ENCODE data around the gene CLMN. TPM values are rescaled to one million over a fixed set of nuclear protein-coding genes. Genes with fewer than 3 reads are reported as not detected.
"Not testable (repeated sequence)": the region's sequence is repeated elsewhere in the genome, so short reads cannot be mapped to it uniquely, and the experiment has no call there.

Gene CLMN
- total RNA-seq, 1 donor from 2014 or later = 3.9 TPM

DNA sequence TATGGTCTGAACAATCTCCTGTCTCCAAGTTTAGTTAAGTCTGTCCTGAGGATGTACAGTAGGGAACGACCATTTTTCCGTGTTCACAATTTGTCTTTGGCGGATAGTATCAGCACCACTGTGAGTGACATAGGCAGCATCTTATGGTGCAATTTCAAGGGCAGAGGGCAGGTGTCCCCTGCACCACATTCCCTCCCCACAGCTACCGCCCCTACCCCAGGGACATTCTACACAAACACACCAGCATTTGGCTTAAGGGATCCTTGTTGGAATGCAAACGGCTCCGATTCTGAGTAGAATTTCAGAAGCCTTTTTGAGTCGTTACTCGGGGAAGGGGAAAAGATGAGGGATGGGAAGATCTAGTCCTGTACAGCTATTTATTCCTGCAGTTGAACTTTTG lies 137.3 kb downstream of the CLMN start:
- DNase-seq (ENCODE audit: low read depth) (no peak), FAIRE-seq (no peak)
- TF ChIP-seq, protein P1, sequence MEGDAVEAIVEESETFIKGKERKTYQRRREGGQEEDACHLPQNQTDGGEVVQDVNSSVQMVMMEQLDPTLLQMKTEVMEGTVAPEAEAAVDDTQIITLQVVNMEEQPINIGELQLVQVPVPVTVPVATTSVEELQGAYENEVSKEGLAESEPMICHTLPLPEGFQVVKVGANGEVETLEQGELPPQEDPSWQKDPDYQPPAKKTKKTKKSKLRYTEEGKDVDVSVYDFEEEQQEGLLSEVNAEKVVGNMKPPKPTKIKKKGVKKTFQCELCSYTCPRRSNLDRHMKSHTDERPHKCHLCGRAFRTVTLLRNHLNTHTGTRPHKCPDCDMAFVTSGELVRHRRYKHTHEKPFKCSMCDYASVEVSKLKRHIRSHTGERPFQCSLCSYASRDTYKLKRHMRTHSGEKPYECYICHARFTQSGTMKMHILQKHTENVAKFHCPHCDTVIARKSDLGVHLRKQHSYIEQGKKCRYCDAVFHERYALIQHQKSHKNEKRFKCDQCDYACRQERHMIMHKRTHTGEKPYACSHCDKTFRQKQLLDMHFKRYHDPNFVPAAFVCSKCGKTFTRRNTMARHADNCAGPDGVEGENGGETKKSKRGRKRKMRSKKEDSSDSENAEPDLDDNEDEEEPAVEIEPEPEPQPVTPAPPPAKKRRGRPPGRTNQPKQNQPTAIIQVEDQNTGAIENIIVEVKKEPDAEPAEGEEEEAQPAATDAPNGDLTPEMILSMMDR (IDR thresholded peaks at IDR 0.05; ENCODE audit: insufficient read depth, low read length, severe bottlenecking) = no peak
- no peak overlapping the region for H3K4me3 ChIP-seq (ENCODE audit: low read depth, low read length)
- no peaks in the 10 kb centered on the region for H3K36me3 ChIP-seq (ENCODE audit: control insufficient read depth, insufficient read depth, low read length)
- no peaks in the 10 kb centered on the region for H3K27me3 ChIP-seq (ENCODE audit: control insufficient read depth, insufficient read depth, low read length)

DNA sequence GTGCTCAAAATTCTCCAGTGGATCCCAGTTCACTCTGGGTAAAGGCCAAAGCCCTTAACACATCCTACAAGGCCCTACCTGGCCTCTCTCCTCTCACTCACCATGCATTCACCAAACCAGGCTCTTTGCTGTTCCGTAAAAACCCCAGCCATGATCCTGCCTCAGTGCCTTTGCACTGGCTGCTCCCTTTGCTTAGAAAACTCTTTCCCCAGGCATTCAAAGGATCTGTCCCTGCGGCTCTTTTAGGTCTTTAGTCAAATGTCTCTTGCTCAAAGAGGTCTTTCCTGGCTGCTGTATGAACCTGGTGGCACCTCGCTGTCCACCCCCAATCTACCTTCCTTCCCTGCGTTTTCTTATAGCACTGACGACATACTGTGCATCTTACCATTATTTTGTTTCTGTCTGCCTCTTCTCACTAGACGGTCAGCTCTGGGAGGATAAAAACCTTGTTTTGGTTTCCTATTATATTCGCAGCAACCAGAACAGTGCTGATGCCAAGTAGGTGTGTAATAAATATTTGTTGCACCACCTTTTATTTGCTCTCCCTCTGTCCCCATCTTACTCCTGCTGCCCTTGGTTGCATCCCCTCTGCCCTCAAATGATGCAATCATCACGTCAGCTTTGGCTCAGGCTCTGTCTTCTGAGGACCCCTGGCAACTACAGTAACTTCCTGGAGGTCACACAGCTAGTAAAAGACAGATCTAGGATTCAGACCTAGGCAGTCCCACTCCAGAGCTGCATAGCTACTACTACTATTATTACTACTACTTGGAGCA lies 138.6 kb downstream of the CLMN start:
- no peak for DNase-seq (ENCODE audit: low read depth)
- Histone ChIP-seq H3K27me3 (ENCODE audit: control insufficient read depth, insufficient read depth, low read length) (no peaks in the 10 kb centered on the region), H3K4me3 (ENCODE audit: low read depth, low read length) (no peak overlapping the region), H3K36me3 (ENCODE audit: control insufficient read depth, insufficient read depth, low read length) (no peaks in the 10 kb centered on the region)
- no peak for FAIRE-seq
- TF ChIP-seq, protein P1 (IDR thresholded peaks at IDR 0.05; ENCODE audit: insufficient read depth, low read length, severe bottlenecking) = no peak

DNA sequence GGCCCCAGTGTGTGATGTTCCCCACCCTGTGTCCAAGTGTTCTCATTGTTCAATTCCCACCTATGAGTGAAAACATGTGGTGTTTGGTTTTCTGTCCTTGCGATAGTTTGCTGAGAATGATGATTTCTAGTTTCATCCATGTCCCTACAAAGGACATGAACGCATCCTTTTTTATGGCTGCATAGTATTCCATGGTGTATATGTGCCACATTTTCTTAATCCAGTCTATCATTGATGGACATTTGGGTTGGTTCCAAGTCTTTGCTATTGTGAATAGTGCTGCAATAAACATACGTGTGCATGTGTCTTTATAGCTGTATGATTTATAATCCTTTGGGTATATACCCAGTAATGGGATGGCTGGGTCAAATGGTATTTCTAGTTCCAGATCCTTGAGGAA lies 144.0 kb downstream of the CLMN start:
- not testable (repeated sequence) for H3K36me3 ChIP-seq (ENCODE audit: control insufficient read depth, insufficient read depth, low read length); DNase-seq (ENCODE audit: low read depth); H3K4me3 ChIP-seq (ENCODE audit: low read depth, low read length); FAIRE-seq; H3K27me3 ChIP-seq (ENCODE audit: control insufficient read depth, insufficient read depth, low read length)

DNA sequence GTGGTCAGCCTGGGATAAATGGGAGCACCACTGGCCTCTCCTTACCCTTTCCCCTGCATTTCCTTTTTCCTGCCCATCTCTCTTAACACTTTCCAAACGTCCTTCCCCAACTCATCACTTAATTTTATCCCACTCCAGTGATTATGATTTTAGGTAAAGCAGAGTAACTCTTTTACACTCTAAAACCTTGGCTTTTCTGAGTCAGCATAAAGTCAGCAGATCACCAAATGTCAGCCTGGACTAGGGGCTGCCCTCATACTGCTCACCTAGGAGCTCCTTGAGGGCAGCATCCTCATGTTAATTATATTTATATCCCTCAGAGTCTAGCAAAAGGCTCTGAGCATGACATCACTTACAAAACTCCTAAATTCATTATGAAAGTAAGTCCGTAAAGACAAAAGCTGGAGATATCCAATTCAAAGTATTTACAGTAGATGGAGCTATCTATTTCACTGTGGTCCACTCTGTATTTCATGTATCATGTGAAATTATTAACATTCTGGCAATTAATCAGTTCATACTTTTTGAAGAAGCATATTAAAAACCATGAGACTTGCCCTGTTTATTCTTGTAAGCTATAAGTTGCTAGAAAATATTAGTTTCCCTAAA lies 145.4 kb downstream of the CLMN start:
- H3K27me3 ChIP-seq (ENCODE audit: control insufficient read depth, insufficient read depth, low read length) = no peaks in the 10 kb centered on the region
- TF ChIP-seq, protein P1 (IDR thresholded peaks at IDR 0.05; ENCODE audit: insufficient read depth, low read length, severe bottlenecking) = no peak
- H3K4me3 ChIP-seq (ENCODE audit: low read depth, low read length) = no peak overlapping the region
- FAIRE-seq (no peak), DNase-seq (ENCODE audit: low read depth) (no peak)
- no peaks in the 10 kb centered on the region for H3K36me3 ChIP-seq (ENCODE audit: control insufficient read depth, insufficient read depth, low read length)

DNA sequence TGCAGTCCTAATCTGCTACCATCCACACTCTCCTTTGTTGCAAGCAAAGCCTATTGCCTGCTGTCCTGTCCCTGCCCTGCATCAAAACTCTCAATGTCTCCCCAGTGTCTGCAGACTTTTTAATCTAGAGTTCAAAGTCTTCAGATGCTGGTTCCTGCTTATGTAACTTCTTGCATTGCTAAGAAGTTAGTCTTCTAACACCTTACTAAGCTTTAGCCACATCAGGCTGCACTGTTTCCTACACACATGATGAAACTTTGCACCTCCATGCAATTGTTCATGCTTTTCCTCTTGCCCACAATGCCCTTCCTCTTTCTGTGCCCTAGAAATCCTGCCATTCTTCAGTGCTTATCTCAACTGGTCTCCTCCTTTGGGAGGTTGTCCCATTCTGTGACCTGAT lies 146.2 kb downstream of the CLMN start:
- TF ChIP-seq, protein P1 (IDR thresholded peaks at IDR 0.05; ENCODE audit: insufficient read depth, low read length, severe bottlenecking) = no peak
- DNase-seq (ENCODE audit: low read depth) (no peak), FAIRE-seq (no peak)
- no peaks in the 10 kb centered on the region for H3K27me3 ChIP-seq (ENCODE audit: control insufficient read depth, insufficient read depth, low read length)
- H3K4me3 ChIP-seq (ENCODE audit: low read depth, low read length) = no peak overlapping the region
- H3K36me3 ChIP-seq (ENCODE audit: control insufficient read depth, insufficient read depth, low read length) = no peaks in the 10 kb centered on the region

DNA sequence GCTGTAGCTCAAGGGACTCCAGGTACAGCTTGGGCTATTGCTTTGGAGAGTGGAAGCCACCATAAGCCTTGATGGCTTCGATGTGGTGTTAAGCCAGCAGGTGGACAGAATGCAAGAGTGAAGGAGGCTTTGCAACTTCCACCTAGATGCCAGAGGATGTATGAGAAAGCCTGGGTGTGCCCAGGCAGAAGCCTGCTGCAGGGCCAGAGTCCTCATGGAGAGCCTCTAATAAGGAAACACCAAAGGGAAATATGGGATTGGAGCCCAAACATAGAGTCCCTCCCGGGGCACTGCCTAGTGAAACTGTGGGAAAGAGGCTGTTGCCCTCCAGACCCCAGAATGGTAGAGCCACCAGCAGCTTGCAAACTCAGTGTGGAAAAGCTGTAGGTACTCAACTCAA lies 152.5 kb downstream of the CLMN start:
- no peak for FAIRE-seq
- no peak for DNase-seq (ENCODE audit: low read depth)
- TF ChIP-seq, protein P1 (IDR thresholded peaks at IDR 0.05; ENCODE audit: insufficient read depth, low read length, severe bottlenecking) = no peak
- Histone ChIP-seq H3K27me3 (ENCODE audit: control insufficient read depth, insufficient read depth, low read length) (no peaks in the 10 kb centered on the region), H3K4me3 (ENCODE audit: low read depth, low read length) (no peak overlapping the region), H3K36me3 (ENCODE audit: control insufficient read depth, insufficient read depth, low read length) (no peaks in the 10 kb centered on the region)
